DND-41 (cell line): ENCODE data around the gene SPTBN4.

Experiments
- EZH2 ChIP-seq: IDR thresholded peaks from 3 replicates; pipeline ENCODE4 v1.6.1; 2012; ENCODE audit warnings: borderline replicate concordance, low read depth, mild to moderate bottlenecking, moderate library complexity, low read length, inconsistent platforms; ENCODE audit not compliant: severe bottlenecking
- TF ChIP-seq, protein P1 (sequence below): IDR thresholded peaks from 2 replicates; pipeline ENCODE4 v1.5.1; 2012; ENCODE audit warnings: borderline replicate concordance, low read length, moderate library complexity, mild to moderate bottlenecking; ENCODE audit not compliant: poor library complexity, severe bottlenecking; ENCODE audit errors: extremely low read depth

DNA sequence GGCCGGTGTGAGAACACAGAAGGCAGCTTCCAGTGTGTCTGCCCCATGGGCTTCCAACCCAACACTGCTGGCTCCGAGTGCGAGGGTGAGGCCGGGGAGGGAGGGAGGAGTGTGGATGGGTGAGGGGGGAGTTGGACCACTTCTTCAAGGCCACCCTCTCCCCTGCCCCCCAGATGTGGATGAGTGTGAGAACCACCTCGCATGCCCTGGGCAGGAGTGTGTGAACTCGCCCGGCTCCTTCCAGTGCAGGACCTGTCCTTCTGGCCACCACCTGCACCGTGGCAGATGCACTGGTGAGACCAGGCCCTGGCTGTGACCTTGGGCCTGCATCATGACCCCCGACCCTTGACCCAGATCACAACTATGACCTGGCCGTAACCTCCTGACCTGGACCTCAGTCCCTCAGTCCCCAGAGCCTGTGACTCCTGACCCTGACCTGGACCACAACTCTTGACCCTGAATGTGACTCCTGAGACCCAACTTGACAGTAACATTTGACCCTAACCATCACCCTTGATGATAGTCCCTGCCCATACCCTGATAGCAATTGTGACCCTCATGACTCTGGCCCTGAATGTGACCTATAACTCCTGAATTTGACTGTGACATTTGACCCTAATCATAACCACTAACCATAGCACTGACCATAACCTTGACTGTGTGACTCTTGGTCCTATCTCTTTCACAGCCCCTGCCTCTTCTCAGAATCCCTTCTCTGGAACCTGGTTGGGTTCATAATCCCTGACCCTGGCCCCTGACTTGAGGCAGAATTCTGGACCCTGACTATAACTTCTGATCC lies 145.3 kb downstream of the SPTBN4 start:
- TF ChIP-seq, protein P1, sequence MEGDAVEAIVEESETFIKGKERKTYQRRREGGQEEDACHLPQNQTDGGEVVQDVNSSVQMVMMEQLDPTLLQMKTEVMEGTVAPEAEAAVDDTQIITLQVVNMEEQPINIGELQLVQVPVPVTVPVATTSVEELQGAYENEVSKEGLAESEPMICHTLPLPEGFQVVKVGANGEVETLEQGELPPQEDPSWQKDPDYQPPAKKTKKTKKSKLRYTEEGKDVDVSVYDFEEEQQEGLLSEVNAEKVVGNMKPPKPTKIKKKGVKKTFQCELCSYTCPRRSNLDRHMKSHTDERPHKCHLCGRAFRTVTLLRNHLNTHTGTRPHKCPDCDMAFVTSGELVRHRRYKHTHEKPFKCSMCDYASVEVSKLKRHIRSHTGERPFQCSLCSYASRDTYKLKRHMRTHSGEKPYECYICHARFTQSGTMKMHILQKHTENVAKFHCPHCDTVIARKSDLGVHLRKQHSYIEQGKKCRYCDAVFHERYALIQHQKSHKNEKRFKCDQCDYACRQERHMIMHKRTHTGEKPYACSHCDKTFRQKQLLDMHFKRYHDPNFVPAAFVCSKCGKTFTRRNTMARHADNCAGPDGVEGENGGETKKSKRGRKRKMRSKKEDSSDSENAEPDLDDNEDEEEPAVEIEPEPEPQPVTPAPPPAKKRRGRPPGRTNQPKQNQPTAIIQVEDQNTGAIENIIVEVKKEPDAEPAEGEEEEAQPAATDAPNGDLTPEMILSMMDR = no peak
- TF ChIP-seq EZH2 = no peak
